Stimulated activated CD4-positive, alpha-beta T cell treated with anti-CD3 and anti-CD28 coated beads, Interleukin-4, amount 100 ng/mL, for 1 hour (primary cell): ENCODE measurements around the gene SMC3.

Experiments
- DNase-seq: peaks from one replicate; pipeline ENCODE4 v3.0.0-alpha.2; 2020

SMC3 gene

DNA sequence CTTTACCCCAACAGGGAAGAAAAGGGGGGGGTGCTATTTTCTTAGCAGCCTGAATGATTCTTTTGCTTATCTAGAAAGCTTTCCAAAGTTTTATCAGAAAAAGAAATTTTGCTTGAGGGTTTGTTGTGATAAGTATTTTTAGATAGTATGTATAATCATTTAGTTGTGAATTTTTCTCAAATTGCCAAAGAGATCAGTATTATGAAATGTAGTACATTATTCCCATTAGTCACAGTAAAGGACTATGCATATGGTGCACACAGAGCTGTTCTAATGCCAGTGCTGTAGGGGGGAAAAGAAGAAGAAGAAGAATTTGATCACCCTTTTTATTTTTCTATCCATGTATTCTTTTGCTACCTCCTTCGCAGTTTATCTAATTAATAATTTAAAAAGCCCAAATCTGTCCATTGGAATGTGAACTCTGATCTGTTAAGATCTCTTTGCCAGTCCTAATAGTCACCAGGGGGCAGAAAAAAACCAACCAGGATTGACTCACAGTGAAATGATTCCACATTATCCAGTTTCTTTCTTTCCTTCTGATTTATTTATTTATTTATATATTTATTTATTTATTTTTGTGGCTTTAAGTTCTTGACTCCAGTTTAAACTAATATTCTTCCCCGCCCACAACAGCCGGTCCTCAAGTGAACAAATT is 81.3 kb downstream of the SMC3 start:
- DNase-seq: no peak

GRCh38 chr10:110649347-110650264 is 82.1 kb downstream of the SMC3 start:
- no peak for DNase-seq

DNA sequence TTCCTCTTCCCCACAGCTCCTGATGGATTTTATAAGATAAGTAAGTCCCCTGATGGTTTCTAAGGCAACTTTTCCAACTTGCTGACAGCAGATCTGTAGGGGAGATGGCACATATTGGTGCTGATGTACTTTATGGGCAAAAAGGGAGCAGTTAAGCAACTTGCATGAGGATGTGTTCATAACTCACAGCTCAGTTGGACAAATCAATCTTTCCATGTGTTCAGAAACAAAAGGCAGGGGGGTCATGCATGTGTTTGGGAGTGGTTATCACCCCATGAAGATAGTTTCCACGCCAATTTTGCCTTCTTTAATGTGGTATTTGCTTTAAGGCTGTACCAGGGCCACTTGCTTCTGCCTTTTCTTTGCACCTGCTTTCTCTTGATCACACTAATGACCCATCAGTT is 82.8 kb downstream of the SMC3 start:
- DNase-seq: no peak

DNA sequence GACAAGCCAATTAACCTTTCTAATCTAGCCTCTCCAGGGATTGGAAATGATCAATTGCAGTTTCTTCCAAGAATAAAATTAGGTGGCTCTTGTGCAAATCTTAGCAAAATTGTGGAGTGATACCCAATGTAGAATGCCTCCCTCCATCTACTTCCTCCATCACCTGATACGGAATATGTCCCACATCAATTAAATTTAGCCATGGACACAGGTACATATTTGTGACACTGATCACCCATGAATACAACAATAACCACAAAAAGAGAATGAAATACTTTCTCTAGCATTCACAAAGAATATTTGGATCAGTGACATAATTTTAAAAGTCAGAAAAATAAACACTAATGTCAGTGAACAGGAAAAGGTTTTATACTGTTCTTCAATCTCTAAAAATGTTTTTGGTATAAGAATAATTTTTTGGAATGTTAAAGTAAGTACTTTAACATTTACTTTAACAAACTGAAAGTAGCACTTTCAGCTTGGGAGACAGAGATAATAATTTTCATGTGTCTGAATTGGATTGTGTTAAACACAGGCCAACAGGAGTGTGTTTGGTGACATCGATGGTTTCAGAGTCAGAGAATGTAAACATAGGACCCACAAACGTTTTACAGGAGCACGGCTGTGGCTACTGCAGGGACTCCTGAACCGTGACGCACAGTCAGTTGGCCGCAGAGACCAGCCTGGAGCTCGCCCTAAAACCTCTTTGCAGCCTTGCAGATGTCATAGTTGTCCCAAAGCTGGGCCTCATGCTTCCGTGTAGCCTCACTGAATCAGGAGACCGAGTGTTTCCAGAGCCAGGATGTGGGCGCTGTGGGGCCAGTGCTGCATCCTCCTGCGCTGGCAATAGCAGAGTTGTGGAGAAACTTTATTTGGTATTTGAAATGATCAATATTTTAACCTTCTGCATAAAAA is 83.8 kb downstream of the SMC3 start:
- DNase-seq: no peak

DNA sequence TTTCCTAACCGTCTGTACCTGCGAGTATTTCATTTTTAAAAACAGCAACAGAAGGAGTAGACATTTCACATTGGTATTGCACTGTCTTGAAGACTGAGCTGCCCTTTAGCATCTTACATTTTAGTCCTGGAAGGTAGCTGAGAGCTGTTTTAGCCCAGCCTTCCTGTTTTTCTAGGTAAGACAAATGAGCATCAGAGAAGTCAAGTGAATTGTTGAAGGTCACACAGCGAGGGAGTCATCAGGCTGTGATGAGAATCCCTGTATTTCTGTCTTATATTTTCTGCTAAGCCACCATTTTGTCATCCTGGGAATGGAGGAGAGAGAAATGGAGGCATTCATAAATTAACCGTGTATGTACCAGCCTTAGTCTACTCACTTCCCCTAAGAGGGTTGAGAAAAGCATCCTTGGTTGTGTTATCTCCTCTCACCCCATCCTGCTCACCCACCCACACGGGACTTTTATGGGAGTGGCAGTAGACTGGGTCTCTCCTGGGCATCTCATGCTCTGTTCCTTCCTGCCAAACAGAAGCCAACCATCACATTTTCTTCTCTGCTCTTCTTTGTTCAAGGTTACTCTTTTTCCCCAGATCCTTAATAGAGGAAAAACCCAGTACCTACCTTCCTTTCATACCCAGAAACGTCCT is 85.1 kb downstream of the SMC3 start:
- DNase-seq: no peak
